Amygdala (tissue), 56 donors: ENCODE measurements around the gene NAV3.

ENCODE experiments used
- DNase-seq, 56 donors: peaks; one replicate each; lab custom pipeline; 2025; lab: John Stamatoyannopoulos, UW

The NAV3 gene

GRCh38 chr12:77830583-77831351 lies at the start of gene NAV3:
Gene NAV3 (plus strand): TSS chr12:77830894. CDS start chr12:77831462, 568 bp downstream.
- no peak for DNase-seq

GRCh38 chr12:77782034-77782433 lies 48.7 kb upstream of the NAV3 start:
- no peak for DNase-seq

GRCh38 chr12:77782766-77783165 lies 47.9 kb upstream of the NAV3 start:
- DNase-seq = peak in 4 of 56 donors; percentile 3 to 24 (median 6)

- no peak for DNase-seq
Observed at GRCh38 chr12:77785211-77785610, 45.5 kb upstream of the NAV3 start.

GRCh38 chr12:77786675-77787074 lies 44.0 kb upstream of the NAV3 start:
- DNase-seq = no peak

GRCh38 chr12:77788231-77789168 lies 42.2 kb upstream of the NAV3 start:
- no peak for DNase-seq

- no peak for DNase-seq
Observed at GRCh38 chr12:77795699-77796098, 35.0 kb upstream of the NAV3 start.

GRCh38 chr12:77796775-77797174 lies 33.9 kb upstream of the NAV3 start:
- no peak for DNase-seq

GRCh38 chr12:77800501-77800900 lies 30.2 kb upstream of the NAV3 start:
- no peak for DNase-seq

GRCh38 chr12:77808534-77808933 lies 22.2 kb upstream of the NAV3 start:
- no peak for DNase-seq

GRCh38 chr12:77813558-77813957 lies 17.1 kb upstream of the NAV3 start:
- no peak for DNase-seq

GRCh38 chr12:77814386-77814785 lies 16.3 kb upstream of the NAV3 start:
- no peak for DNase-seq

GRCh38 chr12:77816196-77816595 lies 14.5 kb upstream of the NAV3 start:
- DNase-seq = no peak

GRCh38 chr12:77817276-77817675 lies 13.4 kb upstream of the NAV3 start:
- no peak for DNase-seq

GRCh38 chr12:77818351-77818750 lies 12.3 kb upstream of the NAV3 start:
- DNase-seq = no peak

- DNase-seq = no peak
Observed at GRCh38 chr12:77821699-77822203, 8.9 kb upstream of the NAV3 start.

GRCh38 chr12:77833329-77833728 lies 2.6 kb downstream of the NAV3 start:
- DNase-seq = peak in 7 of 56 donors; percentile 4 to 39 (median 18)

- DNase-seq = no peak
Observed at GRCh38 chr12:77834618-77835017, 3.9 kb downstream of the NAV3 start.

- no peak for DNase-seq
Observed at GRCh38 chr12:77835969-77836368, 5.3 kb downstream of the NAV3 start.

GRCh38 chr12:77837876-77838291 lies 7.2 kb downstream of the NAV3 start:
- DNase-seq = peak in 7 of 56 donors; percentile 2 to 36 (median 11)

- no peak for DNase-seq
Observed at GRCh38 chr12:77841521-77841920, 10.8 kb downstream of the NAV3 start.
